GM21619 (cell line): ENCODE measurements around the gene SLC25A21.

Source experiments
- ATAC-seq: cut with Tn5 transposase; IDR thresholded peaks from one replicate; pipeline ENCODE4 v1.9.1; 2021; ENCODE audit not compliant: unreplicated experiment

SLC25A21 gene

DNA sequence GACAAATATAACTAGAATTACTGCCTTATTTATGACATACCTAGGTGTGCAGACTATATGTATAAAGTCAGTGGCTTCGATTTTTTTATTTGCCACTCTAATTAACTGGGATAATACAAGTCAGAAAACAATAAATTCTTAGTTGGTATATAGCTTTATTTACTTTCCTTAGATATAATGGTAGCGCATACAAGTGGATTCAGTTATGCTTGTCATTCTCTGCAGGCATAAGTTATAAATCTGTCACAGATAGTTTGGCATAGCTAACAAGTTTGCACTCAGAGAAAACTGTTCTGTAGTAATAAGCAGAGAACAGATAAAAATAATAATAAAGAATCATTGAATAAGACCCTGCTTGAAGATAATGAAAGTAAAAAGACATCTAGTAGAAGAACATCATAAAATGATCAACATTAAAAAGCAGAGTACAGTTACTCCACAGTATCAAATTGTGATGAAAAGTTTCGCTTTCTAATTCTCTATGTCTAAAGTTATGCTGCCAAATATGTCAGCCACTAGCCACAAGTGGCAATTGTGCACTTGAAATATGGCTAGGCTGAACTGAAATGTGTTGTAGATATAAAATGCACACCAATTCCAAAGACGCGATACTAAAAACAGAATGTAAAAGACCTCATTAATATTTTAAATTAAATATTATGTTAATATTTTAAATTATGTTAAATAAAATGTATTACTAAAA, 224.1 kb downstream of the SLC25A21 start:
- no peak for ATAC-seq

- no peak for ATAC-seq
Observed at GRCh38 chr14:36947362-36947761, 225.0 kb downstream of the SLC25A21 start.

GRCh38 chr14:36946872-36947271, 225.5 kb downstream of the SLC25A21 start:
- ATAC-seq = no peak

DNA sequence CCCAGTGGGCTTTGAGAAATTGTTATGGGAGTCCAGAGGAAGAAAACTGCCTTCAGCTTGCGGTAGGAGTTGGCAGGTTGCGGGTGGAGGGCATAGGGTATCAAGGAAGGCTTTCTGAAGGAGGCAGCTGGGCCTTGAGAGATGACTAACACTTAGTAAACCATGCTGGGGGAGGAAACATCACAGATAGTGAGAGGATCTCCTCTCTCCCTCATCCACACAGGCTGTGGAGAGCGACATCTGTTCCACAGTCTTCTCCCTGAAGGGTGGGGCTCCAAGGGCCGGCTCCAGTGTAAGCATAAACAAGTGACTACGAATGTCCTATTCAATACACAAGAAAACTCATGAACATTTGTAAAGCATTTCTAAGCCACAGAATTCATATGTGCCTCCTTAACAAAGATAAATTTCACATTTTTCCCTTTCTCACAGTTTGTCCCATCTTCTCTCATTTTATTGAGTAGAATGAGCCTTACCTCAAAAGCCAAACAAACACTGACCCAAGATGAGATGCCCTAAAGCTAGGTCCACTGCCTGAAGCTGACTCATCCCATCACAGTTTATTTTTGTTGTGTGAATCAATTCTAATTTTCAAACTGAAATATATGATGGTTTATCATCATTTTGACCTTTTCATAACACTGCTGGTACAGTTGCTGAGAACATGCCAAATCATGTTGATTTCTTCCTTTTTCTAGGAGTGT, 227.9 kb downstream of the SLC25A21 start:
- ATAC-seq = no peak

DNA sequence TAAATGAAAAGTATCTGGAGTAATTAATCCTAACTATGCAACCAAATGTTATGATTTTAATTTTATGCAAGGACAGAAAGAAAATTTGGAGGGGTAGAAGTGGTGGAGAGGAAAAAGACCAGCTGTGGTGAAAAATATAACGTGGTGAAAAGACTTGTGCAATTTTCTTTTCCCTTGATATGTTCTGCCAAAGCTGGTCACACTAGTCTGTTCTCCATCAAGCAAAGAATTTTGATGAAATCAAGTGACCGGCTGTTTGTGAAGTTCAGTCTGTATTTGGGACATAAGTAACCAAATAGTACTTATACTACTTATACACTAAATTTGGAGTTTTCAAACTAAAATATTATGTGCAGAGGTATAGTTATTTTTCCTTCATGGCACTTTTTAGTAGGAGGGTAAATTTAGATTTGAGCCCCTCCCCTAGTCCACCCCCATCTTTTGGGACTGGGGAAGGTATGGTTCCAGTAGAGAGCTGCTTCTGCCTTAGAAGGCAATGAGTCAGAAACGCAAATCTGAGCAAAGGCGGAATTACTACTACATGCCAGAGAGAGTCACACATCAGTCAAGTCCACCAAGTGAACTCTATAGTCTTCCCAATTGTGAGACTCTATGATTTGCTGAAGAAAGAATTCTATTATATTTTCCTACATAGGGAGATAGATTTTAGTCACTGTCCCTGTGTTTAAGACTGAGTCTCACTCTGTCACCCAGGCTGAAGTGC, 229.7 kb downstream of the SLC25A21 start:
- ATAC-seq = no peak

DNA sequence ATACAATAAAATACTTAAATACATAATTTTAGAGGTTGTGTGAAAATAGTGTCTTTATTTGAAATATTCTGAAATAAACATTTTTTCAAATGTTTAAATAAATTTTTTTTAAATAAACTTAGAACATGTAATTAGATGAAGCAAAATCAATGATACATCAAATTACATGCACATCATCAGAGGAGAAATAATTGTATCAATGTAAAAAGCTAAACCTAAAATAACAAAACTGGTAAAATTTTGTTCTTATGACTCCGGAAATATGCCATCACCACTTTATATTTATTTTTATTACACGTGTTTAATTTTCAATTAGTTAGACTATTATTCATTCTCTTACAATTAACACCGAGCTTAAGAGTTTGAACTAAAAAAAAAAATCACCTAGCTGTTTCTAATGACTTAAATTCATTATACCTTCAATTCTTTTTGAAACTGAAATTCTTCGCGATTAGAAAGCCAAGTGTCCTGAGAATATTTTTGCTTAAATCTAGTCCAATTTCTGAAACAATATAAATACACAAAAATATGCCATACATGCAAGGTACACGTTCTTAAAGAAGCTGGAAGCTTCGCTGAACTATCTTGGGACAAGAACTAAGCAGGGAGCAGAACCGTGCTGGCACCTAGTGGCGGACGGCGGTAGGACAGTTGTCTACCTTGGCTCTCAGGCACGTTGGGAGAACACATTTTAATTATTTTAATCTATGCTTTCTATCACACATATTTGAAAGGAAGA, 230.5 kb downstream of the SLC25A21 start:
- ATAC-seq = peak; percentile 92

DNA sequence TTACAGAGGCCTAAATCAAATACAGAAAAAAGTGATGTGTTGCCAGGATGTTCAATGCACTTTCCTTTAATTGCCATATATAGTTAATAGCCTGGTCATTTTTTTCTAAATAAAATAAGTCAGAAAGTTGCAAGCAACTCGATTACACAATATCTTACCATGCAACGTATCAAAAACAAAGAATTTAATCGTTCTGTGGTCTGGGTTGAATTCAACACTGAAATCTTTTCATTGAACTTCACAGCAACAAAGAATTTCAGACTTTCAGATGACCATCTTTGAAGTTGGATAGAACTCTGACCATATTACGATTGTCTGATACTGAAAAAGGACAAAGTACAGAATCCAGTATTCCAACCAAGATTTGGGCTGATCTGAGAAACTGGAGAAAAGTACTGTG, 231.9 kb downstream of the SLC25A21 start:
- ATAC-seq = no peak

DNA sequence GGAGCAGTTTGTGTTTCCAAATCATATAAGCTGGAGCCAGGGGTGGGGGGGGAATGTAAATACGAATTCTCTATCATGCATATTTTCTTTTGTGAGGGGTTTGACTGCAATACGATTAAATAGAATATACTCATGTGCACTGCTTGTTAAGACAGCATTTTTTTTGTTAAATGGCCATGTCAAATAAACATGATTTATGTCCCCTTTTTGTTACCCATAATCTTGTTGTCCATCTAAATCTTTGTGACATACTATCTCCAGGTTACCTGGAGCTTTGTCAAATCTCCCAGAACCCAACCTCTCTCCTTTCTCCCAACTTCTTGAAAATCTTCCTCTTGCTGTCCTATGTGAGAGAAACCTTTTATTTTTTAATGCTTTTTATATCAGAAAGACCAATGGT, 233.1 kb downstream of the SLC25A21 start:
- no peak for ATAC-seq

DNA sequence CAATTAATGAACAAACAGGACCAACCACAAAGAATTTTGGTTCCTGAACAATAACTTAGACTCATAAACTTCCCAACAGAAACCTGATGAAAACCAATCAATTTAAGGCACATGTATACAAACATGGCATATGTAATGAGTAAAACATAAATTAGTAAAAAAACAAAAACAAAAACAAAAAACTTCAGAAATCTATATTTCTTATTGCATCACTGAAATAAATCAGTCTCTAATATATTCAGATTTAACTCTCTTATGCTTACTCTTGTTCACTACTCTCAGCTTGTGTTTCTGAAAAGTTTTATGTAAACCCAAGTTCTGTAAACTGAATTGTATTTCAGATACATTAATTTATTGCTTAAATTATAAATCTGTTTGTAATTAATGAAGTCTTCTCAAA, 233.7 kb downstream of the SLC25A21 start:
- no peak for ATAC-seq

DNA sequence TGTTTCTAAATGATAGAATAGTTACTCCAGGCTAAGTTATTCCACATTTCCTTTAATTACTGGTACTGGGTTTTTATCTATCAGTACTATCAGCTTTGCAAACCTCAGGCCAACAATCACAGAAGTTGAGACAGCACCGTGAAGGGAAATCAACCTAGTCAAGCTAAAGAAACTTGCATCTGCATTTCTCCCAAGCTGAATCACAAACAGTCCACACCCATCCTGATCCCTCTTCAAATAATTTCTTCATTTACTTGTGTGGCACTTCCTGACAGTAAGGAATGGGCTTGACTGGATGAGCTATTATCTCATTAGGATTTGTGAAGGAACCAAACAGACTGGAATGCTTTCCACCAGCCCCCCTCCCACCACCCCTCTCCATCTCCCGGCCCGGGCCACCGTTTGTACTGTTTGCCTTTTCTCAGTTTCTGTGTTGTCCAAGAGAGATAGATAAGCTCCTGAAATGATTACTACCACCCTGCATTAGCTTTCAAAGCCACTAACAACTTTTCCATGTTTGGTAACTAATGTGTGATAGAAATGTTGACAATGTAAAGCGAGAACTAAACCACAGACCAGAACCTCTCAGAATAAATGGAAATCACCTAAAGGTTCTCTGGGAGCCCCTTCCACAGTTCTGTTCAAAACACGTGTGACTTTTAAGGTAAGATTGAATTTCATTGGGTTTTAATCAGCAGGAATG, 236.3 kb downstream of the SLC25A21 start:
- no peak for ATAC-seq

DNA sequence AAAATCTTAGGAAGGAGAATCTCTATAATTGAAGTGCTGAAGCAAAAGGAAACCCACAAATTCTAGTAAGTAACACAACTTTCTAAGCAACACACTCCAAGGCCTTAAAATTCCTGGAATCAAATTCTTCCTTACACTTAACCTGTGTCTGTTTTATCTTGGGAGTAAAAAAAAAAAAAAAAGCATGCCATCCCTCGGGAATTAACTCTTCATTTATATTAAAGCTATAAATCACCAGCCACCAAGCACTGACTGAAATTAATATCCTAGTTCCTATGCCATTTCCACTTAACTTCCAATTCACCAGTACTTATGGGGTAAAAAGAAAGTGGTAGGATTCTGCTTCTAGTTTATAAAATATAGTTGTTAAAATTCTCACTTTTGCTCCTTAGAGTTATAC, 238.1 kb downstream of the SLC25A21 start:
- ATAC-seq = no peak

GRCh38 chr14:36931791-36932190, 240.6 kb downstream of the SLC25A21 start:
- no peak for ATAC-seq

DNA sequence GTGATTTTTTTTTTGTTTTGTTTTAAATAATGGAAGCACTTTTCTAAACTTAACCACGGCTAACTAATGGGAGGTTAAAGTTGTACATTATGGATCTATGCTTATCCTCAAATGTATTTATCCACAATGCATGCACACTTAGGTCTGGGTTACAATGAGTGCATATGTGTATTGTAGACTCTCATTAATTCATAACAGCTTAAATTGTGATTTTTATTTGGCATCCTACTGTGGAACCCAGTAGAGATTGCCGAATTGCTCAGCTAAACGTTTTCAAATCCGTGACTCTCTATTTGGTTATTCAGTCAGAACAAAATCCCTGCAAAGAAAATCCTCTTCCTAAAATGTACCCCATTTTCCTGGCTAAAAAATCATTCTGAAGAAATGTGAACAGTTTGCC, 244.0 kb downstream of the SLC25A21 start:
- ATAC-seq = no peak

GRCh38 chr14:36925094-36925493, 247.3 kb downstream of the SLC25A21 start:
- no peak for ATAC-seq

GRCh38 chr14:36916668-36917067, 255.7 kb downstream of the SLC25A21 start:
- no peak for ATAC-seq

- no peak for ATAC-seq
Observed at GRCh38 chr14:36915081-36915480, 257.3 kb downstream of the SLC25A21 start.

DNA sequence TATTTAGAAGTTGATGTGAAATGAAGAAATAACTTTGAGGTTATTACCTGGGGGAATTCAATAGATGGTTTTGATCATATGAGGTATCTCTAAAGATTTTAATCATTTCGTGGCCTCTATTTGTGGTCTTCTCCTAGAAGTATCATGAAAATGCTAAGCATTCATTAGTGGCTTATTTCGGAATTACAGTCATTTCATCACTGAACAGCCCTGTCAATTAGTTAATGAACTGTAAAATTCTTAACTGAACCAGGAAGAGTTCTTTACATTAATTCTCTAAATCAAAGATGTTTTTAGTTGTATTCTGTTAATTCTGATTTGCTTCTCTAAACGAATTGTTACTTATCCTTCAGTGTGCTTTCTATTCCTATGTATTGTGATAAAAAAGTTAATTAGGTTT, 261.8 kb downstream of the SLC25A21 start:
- ATAC-seq = no peak

- ATAC-seq = no peak
Observed at GRCh38 chr14:36905272-36905888, 267.0 kb downstream of the SLC25A21 start.

- no peak for ATAC-seq
Observed at GRCh38 chr14:36901861-36902260, 270.5 kb downstream of the SLC25A21 start.

DNA sequence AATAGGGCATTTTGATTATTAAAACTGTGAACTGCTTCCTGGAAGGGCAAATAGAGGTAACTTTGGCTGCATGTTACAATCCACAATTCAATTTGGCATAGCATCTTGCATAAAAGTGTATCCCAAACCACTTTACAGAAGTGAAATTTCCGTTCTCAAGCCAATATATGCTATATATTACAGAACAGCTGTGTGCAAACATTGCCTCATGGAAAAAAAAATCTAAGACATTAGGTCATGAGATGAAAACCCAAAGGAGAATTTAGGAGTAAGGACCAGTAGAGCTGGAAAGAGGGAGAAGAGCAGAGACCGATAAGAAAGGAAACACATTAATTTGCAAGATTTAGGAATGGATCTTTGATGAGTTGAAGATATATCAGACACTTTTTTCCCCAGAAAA, 271.6 kb downstream of the SLC25A21 start:
- no peak for ATAC-seq
